HepG2 (cell line): ENCODE measurements around the gene DMPK. TPM values are rescaled to one million over a fixed set of nuclear protein-coding genes. Genes with fewer than 3 reads are reported as not detected.

Experiments used
- ATAC-seq: fragments of 200-7000 bp; cut with Tn5 transposase; 3 replicates; pipeline ENCODE4 v1.9.1; 2020; ENCODE audit warnings: mild to moderate bottlenecking, moderate library complexity
- BruUV-seq: library from RNA; stranded (reverse); fragments of 400-500 nt; replicated peaks from 2 replicates; lab custom pipeline; 2021; lab: Mats Ljungman, UMichigan
- CTCF ChIA-PET: fragments of 300-600 bp; formaldehyde crosslinking; extraction: SDS; loops from one replicate; lab custom pipeline; 2021; ENCODE audit warnings: low total read pairs, inconsistent platforms, low intra/inter-chr PET ratio; lab: Yijun Ruan, JAX
- POLR2A ChIA-PET: fragments of 350-600 bp; sonication (Branson Sonifier 250); formaldehyde crosslinking; loops from one replicate; lab custom pipeline; 2020; ENCODE audit warnings: antibody characterized with exemption, inconsistent platforms; lab: Yijun Ruan, JAX
- DNase-seq: peaks from one replicate; pipeline ENCODE4 v3.0.0-alpha.2; 2015; ENCODE audit warnings: low spot score
- FAIRE-seq: peaks from 3 replicates; lab custom pipeline; 2011; peaks lifted over from hg19 to GRCh38; lab: Jason Lieb, UNC
- H2AFZ ChIP-seq: one replicate; pipeline ENCODE4 v1.6.1; 2011; ENCODE audit warnings: low read length, inconsistent platforms
- H3K27ac ChIP-seq: fragments of 300-600 bp; 3 replicates; pipeline ENCODE4 v1.8.0; 2011; ENCODE audit warnings: mixed run types, mild to moderate bottlenecking, mixed read lengths, low read length, inconsistent platforms; ENCODE audit not compliant: insufficient read depth; ENCODE audit errors: extremely low read length
- H3K27me3 ChIP-seq, 2 experiments: fragments of 200-600 bp in 1 of 2; 2 replicates in 1 of 2; 3 replicates in 1 of 2; pipeline versions ENCODE4 v1.6.0 to v1.8.0; 2011; ENCODE audit warnings: low read length in 2 of 2, mild to moderate bottlenecking in 2 of 2, moderate library complexity in 2 of 2, inconsistent platforms in 1 of 2; ENCODE audit not compliant: insufficient read depth in 2 of 2, control insufficient read depth in 1 of 2
- H3K36me3 ChIP-seq, 2 experiments: fragments of 200-600 bp in 1 of 2; replicated peaks in 1 of 2; 2 replicates in 1 of 2; 3 replicates in 1 of 2; pipeline versions ENCODE4 v1.5.1 to v1.8.0; 2011; ENCODE audit warnings: low read length in 2 of 2, inconsistent platforms in 1 of 2; ENCODE audit not compliant: insufficient read depth in 2 of 2, control insufficient read depth in 1 of 2
- H3K4me1 ChIP-seq: 2 replicates; pipeline ENCODE4 v1.5.1; 2012; ENCODE audit warnings: low read length, inconsistent platforms; ENCODE audit not compliant: insufficient read depth
- H3K4me2 ChIP-seq: 2 replicates; pipeline ENCODE4 v1.6.0; 2011; ENCODE audit warnings: low read depth, low read length, inconsistent platforms
- H3K4me3 ChIP-seq, 3 experiments: fragments of 200-600 bp in 1 of 3; sonication (generic), shearing (Covaris generic) in 1 of 3; replicated peaks in 1 of 3; 2 replicates each; pipeline ENCODE4 v1.5.1; 2011 to 2016; ENCODE audit warnings: low read length in 3 of 3, inconsistent platforms in 2 of 3, low read depth in 2 of 3, mild to moderate bottlenecking in 2 of 3, control low read depth in 1 of 3, mixed read lengths in 1 of 3; ENCODE audit not compliant: insufficient read depth in 1 of 3
- H3K79me2 ChIP-seq: one replicate; pipeline ENCODE4 v1.6.1; 2011; ENCODE audit warnings: low read length, inconsistent platforms; ENCODE audit not compliant: insufficient read depth
- H3K9ac ChIP-seq: 2 replicates; pipeline ENCODE4 v1.6.0; 2011; ENCODE audit warnings: mild to moderate bottlenecking, low read depth, low read length, inconsistent platforms; ENCODE audit not compliant: insufficient read depth
- H3K9me3 ChIP-seq: 2 replicates; pipeline ENCODE4 v1.5.1; 2012; ENCODE audit warnings: mild to moderate bottlenecking, low read length
- H4K20me1 ChIP-seq: 2 replicates; pipeline ENCODE4 v1.6.0; 2011; ENCODE audit warnings: inconsistent platforms, mild to moderate bottlenecking, low read length, moderate library complexity; ENCODE audit not compliant: insufficient read depth
- ATAD3A ChIP-seq: sonication (generic); formaldehyde crosslinking; IDR thresholded peaks from 2 replicates; pipeline ENCODE4 v1.4.0; 2020; ENCODE audit warnings: missing genetic modification reagents
- ETV5 ChIP-seq: IDR thresholded peaks from 2 replicates; pipeline ENCODE4 v1.6.1; 2018; ENCODE audit warnings: missing biosample characterization, missing genetic modification reagents, inconsistent platforms, borderline replicate concordance
- HIVEP1 ChIP-seq: sonication (generic); formaldehyde crosslinking; IDR thresholded peaks from 2 replicates; pipeline ENCODE4 v1.4.0; 2020; ENCODE audit warnings: mild to moderate bottlenecking, missing genetic modification reagents
- HOXA3 ChIP-seq: sonication (generic); formaldehyde crosslinking; IDR thresholded peaks from 2 replicates; pipeline ENCODE4 v1.5.0; 2020; ENCODE audit warnings: missing genetic modification reagents
- KDM5B ChIP-seq: sonication (generic); formaldehyde crosslinking; IDR thresholded peaks from 2 replicates; pipeline ENCODE4 v1.4.0; 2020; ENCODE audit warnings: missing genetic modification reagents, mild to moderate bottlenecking, borderline replicate concordance
- REPIN1 ChIP-seq: sonication (generic); formaldehyde crosslinking; IDR thresholded peaks from 2 replicates; pipeline ENCODE4 v1.8.0; 2022; ENCODE audit warnings: missing genetic modification reagents, low read depth, mild to moderate bottlenecking, borderline replicate concordance
- SALL1 ChIP-seq: sonication (generic); formaldehyde crosslinking; IDR thresholded peaks from 2 replicates; pipeline ENCODE4 v1.8.0; 2022; ENCODE audit warnings: mild to moderate bottlenecking, missing genetic modification reagents
- SPEN ChIP-seq: sonication (generic); formaldehyde crosslinking; IDR thresholded peaks from 2 replicates; pipeline ENCODE4 v1.5.1; 2020; ENCODE audit warnings: low read depth, mild to moderate bottlenecking, missing genetic modification reagents
- STAG1 ChIP-seq: sonication (generic); formaldehyde crosslinking; IDR thresholded peaks from 2 replicates; pipeline ENCODE4 v1.4.0; 2020; ENCODE audit warnings: missing genetic modification reagents
- TAF15 ChIP-seq: fragments of 200-400 bp; formaldehyde crosslinking; IDR thresholded peaks from one replicate; pipeline ENCODE4 v1.6.1; 2018; ENCODE audit warnings: mild to moderate bottlenecking, low read depth, low read length; ENCODE audit not compliant: poor library complexity, severe bottlenecking
- TFE3 ChIP-seq: IDR thresholded peaks from 2 replicates; pipeline ENCODE4 v1.6.1; 2016
- XRCC5 ChIP-seq: fragments of 200-400 bp; formaldehyde crosslinking; optimal IDR thresholded peaks from 2 replicates; pipeline ENCODE3; 2017; ENCODE audit warnings: mild to moderate bottlenecking, low read length
- ZBTB33 ChIP-seq: sonication (generic); formaldehyde crosslinking; IDR thresholded peaks from 2 replicates; pipeline ENCODE4 v1.4.0; 2020; ENCODE audit warnings: missing genetic modification reagents
- ZBTB7B ChIP-seq: sonication (generic); formaldehyde crosslinking; IDR thresholded peaks from 2 replicates; pipeline ENCODE4 v1.4.0; 2020; ENCODE audit warnings: missing genetic modification reagents
- ZFP91 ChIP-seq: sonication (generic); formaldehyde crosslinking; IDR thresholded peaks from 2 replicates; pipeline ENCODE4 v1.9.0; 2022; ENCODE audit warnings: missing genetic modification reagents, mild to moderate bottlenecking, borderline replicate concordance
- ZMYM2 ChIP-seq: sonication (generic); formaldehyde crosslinking; IDR thresholded peaks from 2 replicates; pipeline ENCODE4 v1.8.0; 2022; ENCODE audit warnings: mild to moderate bottlenecking, missing genetic modification reagents
- ZMYM4 ChIP-seq: sonication (generic); formaldehyde crosslinking; IDR thresholded peaks from 2 replicates; pipeline ENCODE4 v1.8.1; 2023; ENCODE audit warnings: mild to moderate bottlenecking, missing genetic modification reagents
- ZNF350 ChIP-seq: sonication (generic); formaldehyde crosslinking; IDR thresholded peaks from 2 replicates; pipeline ENCODE4 v1.4.0; 2020; ENCODE audit warnings: mild to moderate bottlenecking, low read depth, missing genetic modification reagents, borderline replicate concordance
- WGBS: methylation state at CpG from one replicate; pipeline ENCODE4 v1.1.6; 2017; ENCODE audit warnings: low lambda C conversion rate; 5-methylcytosine and 5-hydroxymethylcytosine counted together
- in situ Hi-C: cut with HindIII; loops from 2 replicates; pipeline ENCODE4 v1.10.0; 2017; ENCODE audit warnings: low pct_unique_long_range_greater_than_20kb; ENCODE audit not compliant: extremely low pct_ligation_motif_present
- intact Hi-C: fragments of 100-400 bp; cut with micrococcal nuclease; formaldehyde crosslinking; loops from one replicate; pipeline ENCODE4 v1.10.0; 2022; ENCODE audit not compliant: unreplicated experiment
- polyA plus RNA-seq, 8 experiments: library from polyadenylated mRNA; depleted of rRNA in 3 of 8; stranded (reverse) in 7 of 8; unstranded in 1 of 8; fragments of >200 nt; fragmentation: Illumina TruSeq in 4 of 8; extraction: Trizol in 4 of 8; gene quantifications; 2 replicates each; pipeline versions ENCODE4 v1.2.1 to v1.2.3, GENCODE V29; 2011 to 2016; ENCODE audit warnings: low read depth in 4 of 8, missing spikeins in 1 of 8, mixed read lengths in 1 of 8; ENCODE audit not compliant: insufficient read depth in 1 of 8
- total RNA-seq, 5 experiments: library from RNA; depleted of rRNA; stranded (reverse); fragments of >200 nt; fragmentation: Illumina TruSeq; extraction: Trizol; gene quantifications; 2 replicates each; pipeline ENCODE4 v1.2.3, GENCODE V29; 2016; ENCODE audit warnings: low read depth in 1 of 5

Gene DMPK
- total and polyA plus RNA-seq, 2 of the 13 experiments (the other 11 are each of a cell fraction or from before 2014, with no cell fraction given) = 5.3 to 8.8 TPM

GRCh38 chr19:45817010-45817724 lies 34.9 kb upstream of the DMPK start:
- Histone ChIP-seq H4K20me1 (no peaks in the 10 kb centered on the region), H3K27me3 (no peaks in the 10 kb centered on the region), H3K9me3 (no peaks in the 10 kb centered on the region), H3K4me2 (no peak overlapping the region), H2AFZ (no peak overlapping the region), H3K27ac (no peak overlapping the region), H3K4me3 (no peak overlapping the region), H3K79me2 (no peaks in the 10 kb centered on the region), H3K36me3 (peaks cover 8 to 16% of the 10 kb centered on the region in 2 experiments), H3K4me1 (no peaks in the 10 kb centered on the region), H3K9ac (no peak overlapping the region)
- FAIRE-seq = peak; percentile 95
- intact Hi-C loops (loop anchor here (1.0 to 5.0 kb wide), 4 partner anchors 47 to 260 kb away; partner anchors contain the start of gene FOXA3), in situ Hi-C loops (loop anchor here (10.0 kb wide), 1 partner anchor 198 kb away; no protein-coding TSS in a partner anchor)
- peak; percentile 87 for ATAC-seq
- WGBS = 35% methylated on average over 17 of the region's 24 CpGs
- no TSS peak for BruUV-seq
- ChIA-PET CTCF (interaction anchor here (0.6 to 2.6 kb wide), 6 partner anchors 46 to 260 kb away, joined by 3 to 50 read pairs (median 5); partner anchors contain the start of genes IRF2BP1 and SYMPK), POLR2A (interaction anchor here (0.6 to 1.9 kb wide), 9 partner anchors 9 to 151 kb away, joined by 3 to 15 read pairs (median 4); partner anchors contain the start of genes FOXA3, SIX5 and SYMPK)
- peak; percentile 87 for DNase-seq
- TF ChIP-seq HOXA3 (CRISPR knock-in tag) = 0 out of 2 replicates have a peak, but pooled peaks have one; percentile 16
- TF ChIP-seq ZNF350 (CRISPR knock-in tag) = peak; percentile 48; the same call in 1 of the 2 replicates
- peak; percentile 75; the same call in 1 of the 2 replicates for TF ChIP-seq ZFP91
- TF ChIP-seq STAG1 = peak; percentile 88
- peak; percentile 97 for TF ChIP-seq XRCC5
- TF ChIP-seq ETV5 (CRISPR knock-in tag) = peak; percentile 29; the same call in 1 of the 2 replicates
- TF ChIP-seq TFE3 (CRISPR knock-in tag) = peak; percentile 66; the same call in 1 of the 2 replicates
- TF ChIP-seq ATAD3A (CRISPR knock-in tag) = no peak
- 0 out of 2 replicates have a peak, but pooled peaks have one; percentile 34 for TF ChIP-seq ZBTB7B (CRISPR knock-in tag)
- TF ChIP-seq SPEN (CRISPR knock-in tag) = peak; percentile 33; the same call in 1 of the 2 replicates
- peak; percentile 6; the same call in 1 of the 2 replicates for TF ChIP-seq HIVEP1 (CRISPR knock-in tag)
- no peak for TF ChIP-seq ZMYM2 (CRISPR knock-in tag)
- peak; percentile 53 for TF ChIP-seq TAF15
- TF ChIP-seq SALL1 (CRISPR knock-in tag) = peak; percentile 54
- peak; percentile 60 for TF ChIP-seq ZBTB33 (CRISPR knock-in tag)
- TF ChIP-seq KDM5B = peak; percentile 42; the same call in 1 of the 2 replicates
- TF ChIP-seq REPIN1 (CRISPR knock-in tag) = peak; percentile 51; the same call in 1 of the 2 replicates
- peak; percentile 52; the same call in 1 of the 2 replicates for TF ChIP-seq ZMYM4 (CRISPR knock-in tag)
